SK-N-SH treated with all-trans-retinoic acid at 6 μM for 48 hours (cell line): ENCODE data around the gene GPR62.

Source experiments
- ATAC-seq: fragments of 200-7000 bp; cut with Tn5 transposase; 3 replicates; pipeline ENCODE4 v1.9.1; 2020; ENCODE audit warnings: mild to moderate bottlenecking, moderate library complexity
- BACH2 ChIP-seq: fragments of 250-450 bp; sonication (Bioruptor Pico); IDR thresholded peaks from 2 replicates; pipeline ENCODE4 v1.9.0; 2021; ENCODE audit warnings: mild to moderate bottlenecking, borderline replicate concordance
- CSDC2 ChIP-seq: fragments of 250-450 bp; sonication (Bioruptor Pico); IDR thresholded peaks from 2 replicates; pipeline ENCODE4 v1.5.0; 2020; ENCODE audit warnings: mild to moderate bottlenecking, moderate library complexity
- ESRRG ChIP-seq: fragments of 250-450 bp; sonication (Bioruptor Pico); IDR thresholded peaks from 2 replicates; pipeline ENCODE4 v1.6.1; 2021; ENCODE audit warnings: mild to moderate bottlenecking
- GLIS3 ChIP-seq: fragments of 250-450 bp; sonication (Bioruptor Pico); IDR thresholded peaks from 2 replicates; pipeline ENCODE4 v1.5.0; 2020; ENCODE audit warnings: mild to moderate bottlenecking, moderate library complexity
- OSR1 ChIP-seq: fragments of 250-450 bp; sonication (Bioruptor Pico); IDR thresholded peaks from 2 replicates; pipeline ENCODE4 v1.8.0; 2022; ENCODE audit warnings: moderate library complexity, mild to moderate bottlenecking, inconsistent platforms
- RARB ChIP-seq: fragments of 250-450 bp; sonication (Bioruptor Pico); IDR thresholded peaks from 2 replicates; pipeline ENCODE4 v1.8.0; 2021; ENCODE audit warnings: mild to moderate bottlenecking, moderate library complexity
- TCF4 ChIP-seq: fragments of 250-450 bp; sonication (Bioruptor Pico); IDR thresholded peaks from 2 replicates; pipeline ENCODE4 v1.8.0; 2021; ENCODE audit warnings: mild to moderate bottlenecking, moderate library complexity, borderline replicate concordance
- TOX ChIP-seq: fragments of 250-450 bp; sonication (Bioruptor Pico); IDR thresholded peaks from 2 replicates; pipeline ENCODE4 v1.8.0; 2021; ENCODE audit warnings: mild to moderate bottlenecking, moderate library complexity, borderline replicate concordance
- ZC3H10 ChIP-seq: fragments of 250-450 bp; sonication (Bioruptor Pico); IDR thresholded peaks from 2 replicates; pipeline ENCODE4 v1.5.1; 2021; ENCODE audit warnings: mild to moderate bottlenecking, moderate library complexity
- ZFP30 ChIP-seq: fragments of 450-650 bp; formaldehyde crosslinking; IDR thresholded peaks from 2 replicates; pipeline ENCODE4 v1.5.0; 2022; ENCODE audit warnings: mild to moderate bottlenecking, moderate library complexity
- TF ChIP-seq, protein P1 (sequence below): fragments of 250-450 bp; sonication (Bioruptor Pico); IDR thresholded peaks from 2 replicates; pipeline ENCODE4 v1.8.0; 2021; ENCODE audit warnings: low read depth, mild to moderate bottlenecking, moderate library complexity, borderline replicate concordance
- TF ChIP-seq, protein P2 (sequence below): fragments of 250-450 bp; sonication (Bioruptor Pico); IDR thresholded peaks from 2 replicates; pipeline ENCODE4 v1.5.1; 2021; ENCODE audit warnings: mild to moderate bottlenecking, moderate library complexity
- TF ChIP-seq, protein P3 (sequence below): fragments of 250-450 bp; sonication (Bioruptor Pico); IDR thresholded peaks from 2 replicates; pipeline ENCODE4 v1.5.1; 2020; ENCODE audit warnings: low read depth, mild to moderate bottlenecking, moderate library complexity
- TF ChIP-seq, protein P4 (sequence below): fragments of 250-450 bp; sonication (Bioruptor Pico); IDR thresholded peaks from 2 replicates; pipeline ENCODE4 v1.8.0; 2020; ENCODE audit warnings: mild to moderate bottlenecking, moderate library complexity, borderline replicate concordance
- TF ChIP-seq, protein P5 (sequence below): fragments of 250-450 bp; sonication (Bioruptor Pico); IDR thresholded peaks from 2 replicates; pipeline ENCODE4 v1.5.0; 2020; ENCODE audit warnings: mild to moderate bottlenecking, moderate library complexity

The GPR62 gene

DNA sequence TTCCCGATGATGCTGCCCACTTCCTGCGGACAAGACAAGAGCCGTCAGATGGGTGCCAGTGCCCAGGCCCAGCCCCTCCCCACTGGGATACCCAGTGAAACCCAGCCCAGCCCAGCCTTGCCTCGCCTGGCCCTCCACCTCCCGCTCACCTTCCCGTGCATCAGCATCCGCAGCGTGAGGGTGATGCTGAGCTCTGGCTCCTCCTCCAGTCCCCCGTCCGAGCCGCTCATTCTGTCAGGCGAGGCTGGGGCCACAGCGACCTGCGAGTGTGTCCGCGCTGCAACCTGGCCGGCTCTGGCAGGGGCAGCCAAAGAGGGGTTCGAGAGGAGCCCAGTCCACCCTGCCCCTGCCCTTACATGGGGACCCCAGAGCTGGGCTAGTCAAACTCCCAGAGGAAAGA is 5.8 kb downstream of the GPR62 start:
- ATAC-seq: no peak
- TF ChIP-seq CSDC2 (CRISPR knock-in tag): no peak
- TF ChIP-seq ZFP30 (CRISPR knock-in tag): no peak
- TF ChIP-seq TCF4: no peak
- no peak for TF ChIP-seq BACH2 (CRISPR knock-in tag)
- TF ChIP-seq, protein P1, sequence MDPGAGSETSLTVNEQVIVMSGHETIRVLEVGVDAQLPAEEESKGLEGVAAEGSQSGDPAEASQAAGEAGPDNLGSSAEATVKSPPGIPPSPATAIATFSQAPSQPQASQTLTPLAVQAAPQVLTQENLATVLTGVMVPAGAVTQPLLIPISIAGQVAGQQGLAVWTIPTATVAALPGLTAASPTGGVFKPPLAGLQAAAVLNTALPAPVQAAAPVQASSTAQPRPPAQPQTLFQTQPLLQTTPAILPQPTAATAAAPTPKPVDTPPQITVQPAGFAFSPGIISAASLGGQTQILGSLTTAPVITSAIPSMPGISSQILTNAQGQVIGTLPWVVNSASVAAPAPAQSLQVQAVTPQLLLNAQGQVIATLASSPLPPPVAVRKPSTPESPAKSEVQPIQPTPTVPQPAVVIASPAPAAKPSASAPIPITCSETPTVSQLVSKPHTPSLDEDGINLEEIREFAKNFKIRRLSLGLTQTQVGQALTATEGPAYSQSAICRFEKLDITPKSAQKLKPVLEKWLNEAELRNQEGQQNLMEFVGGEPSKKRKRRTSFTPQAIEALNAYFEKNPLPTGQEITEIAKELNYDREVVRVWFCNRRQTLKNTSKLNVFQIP (CRISPR knock-in tag): no peak
- TF ChIP-seq TOX (CRISPR knock-in tag): no peak
- no peak for TF ChIP-seq OSR1 (CRISPR knock-in tag)
- no peak for TF ChIP-seq ESRRG (CRISPR knock-in tag)
- TF ChIP-seq, protein P2, sequence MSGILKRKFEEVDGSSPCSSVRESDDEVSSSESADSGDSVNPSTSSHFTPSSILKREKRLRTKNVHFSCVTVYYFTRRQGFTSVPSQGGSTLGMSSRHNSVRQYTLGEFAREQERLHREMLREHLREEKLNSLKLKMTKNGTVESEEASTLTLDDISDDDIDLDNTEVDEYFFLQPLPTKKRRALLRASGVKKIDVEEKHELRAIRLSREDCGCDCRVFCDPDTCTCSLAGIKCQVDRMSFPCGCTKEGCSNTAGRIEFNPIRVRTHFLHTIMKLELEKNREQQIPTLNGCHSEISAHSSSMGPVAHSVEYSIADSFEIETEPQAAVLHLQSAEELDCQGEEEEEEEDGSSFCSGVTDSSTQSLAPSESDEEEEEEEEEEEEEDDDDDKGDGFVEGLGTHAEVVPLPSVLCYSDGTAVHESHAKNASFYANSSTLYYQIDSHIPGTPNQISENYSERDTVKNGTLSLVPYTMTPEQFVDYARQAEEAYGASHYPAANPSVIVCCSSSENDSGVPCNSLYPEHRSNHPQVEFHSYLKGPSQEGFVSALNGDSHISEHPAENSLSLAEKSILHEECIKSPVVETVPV (CRISPR knock-in tag): no peak
- no peak for TF ChIP-seq RARB (CRISPR knock-in tag)
- TF ChIP-seq, protein P3, sequence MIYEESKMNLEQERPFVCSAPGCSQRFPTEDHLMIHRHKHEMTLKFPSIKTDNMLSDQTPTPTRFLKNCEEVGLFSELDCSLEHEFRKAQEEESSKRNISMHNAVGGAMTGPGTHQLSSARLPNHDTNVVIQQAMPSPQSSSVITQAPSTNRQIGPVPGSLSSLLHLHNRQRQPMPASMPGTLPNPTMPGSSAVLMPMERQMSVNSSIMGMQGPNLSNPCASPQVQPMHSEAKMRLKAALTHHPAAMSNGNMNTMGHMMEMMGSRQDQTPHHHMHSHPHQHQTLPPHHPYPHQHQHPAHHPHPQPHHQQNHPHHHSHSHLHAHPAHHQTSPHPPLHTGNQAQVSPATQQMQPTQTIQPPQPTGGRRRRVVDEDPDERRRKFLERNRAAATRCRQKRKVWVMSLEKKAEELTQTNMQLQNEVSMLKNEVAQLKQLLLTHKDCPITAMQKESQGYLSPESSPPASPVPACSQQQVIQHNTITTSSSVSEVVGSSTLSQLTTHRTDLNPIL: no peak
- no peak for TF ChIP-seq ZC3H10 (CRISPR knock-in tag)

DNA sequence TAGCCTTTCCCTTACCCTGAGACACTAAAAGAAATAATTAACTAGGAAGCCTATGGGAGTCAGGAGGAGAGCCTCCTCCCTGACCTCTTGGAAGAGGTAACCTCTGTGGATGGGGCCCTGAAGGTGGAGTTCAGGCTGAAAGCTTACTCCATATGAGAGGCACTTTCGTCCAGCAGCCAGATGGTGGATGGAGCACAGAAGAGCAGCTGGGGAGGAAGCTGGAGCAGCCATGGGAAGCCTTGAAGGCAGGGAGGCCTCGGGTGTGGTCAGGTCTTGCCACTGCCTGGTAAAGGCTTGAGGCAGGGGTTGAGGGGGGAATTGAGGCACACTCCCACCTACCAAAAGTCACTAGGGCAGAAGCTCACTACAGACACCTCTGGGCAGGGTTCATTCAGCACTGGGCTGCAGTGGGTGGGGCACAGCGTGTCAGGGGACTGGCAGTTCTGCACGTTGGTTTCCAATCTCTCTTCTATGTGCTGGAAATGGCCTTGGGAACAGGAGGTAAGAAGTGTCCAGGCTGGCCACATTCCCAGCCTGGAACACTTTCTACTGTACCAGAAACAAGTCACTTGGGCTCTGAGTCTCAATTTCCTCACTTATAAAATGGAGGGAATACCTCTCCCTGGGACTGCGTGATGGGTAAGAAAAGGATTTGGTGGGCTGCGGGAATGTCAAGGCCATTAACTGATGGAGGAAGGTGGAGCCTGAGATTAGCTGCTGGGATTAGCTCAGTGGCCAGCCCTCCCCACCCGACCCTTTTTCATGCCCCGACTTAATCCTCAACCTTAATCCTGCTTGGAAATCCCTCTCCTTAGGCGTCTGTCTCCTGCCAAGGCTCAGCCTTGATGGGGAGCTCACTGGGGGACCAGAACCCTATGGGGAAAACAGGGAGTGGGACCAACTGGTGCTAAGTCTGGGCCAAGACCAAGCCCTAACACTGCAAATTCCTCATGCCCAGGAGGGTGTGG is 6.7 kb downstream of the GPR62 start:
- no peak for ATAC-seq
- TF ChIP-seq, protein P4, sequence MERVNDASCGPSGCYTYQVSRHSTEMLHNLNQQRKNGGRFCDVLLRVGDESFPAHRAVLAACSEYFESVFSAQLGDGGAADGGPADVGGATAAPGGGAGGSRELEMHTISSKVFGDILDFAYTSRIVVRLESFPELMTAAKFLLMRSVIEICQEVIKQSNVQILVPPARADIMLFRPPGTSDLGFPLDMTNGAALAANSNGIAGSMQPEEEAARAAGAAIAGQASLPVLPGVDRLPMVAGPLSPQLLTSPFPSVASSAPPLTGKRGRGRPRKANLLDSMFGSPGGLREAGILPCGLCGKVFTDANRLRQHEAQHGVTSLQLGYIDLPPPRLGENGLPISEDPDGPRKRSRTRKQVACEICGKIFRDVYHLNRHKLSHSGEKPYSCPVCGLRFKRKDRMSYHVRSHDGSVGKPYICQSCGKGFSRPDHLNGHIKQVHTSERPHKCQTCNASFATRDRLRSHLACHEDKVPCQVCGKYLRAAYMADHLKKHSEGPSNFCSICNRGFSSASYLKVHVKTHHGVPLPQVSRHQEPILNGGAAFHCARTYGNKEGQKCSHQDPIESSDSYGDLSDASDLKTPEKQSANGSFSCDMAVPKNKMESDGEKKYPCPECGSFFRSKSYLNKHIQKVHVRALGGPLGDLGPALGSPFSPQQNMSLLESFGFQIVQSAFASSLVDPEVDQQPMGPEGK (CRISPR knock-in tag): no peak
- TF ChIP-seq ZC3H10 (CRISPR knock-in tag) (no peak), GLIS3 (CRISPR knock-in tag) (no peak), TCF4 (no peak)
- TF ChIP-seq, protein P3: no peak
- TF ChIP-seq, protein P1 (CRISPR knock-in tag): no peak
- TF ChIP-seq, protein P5, sequence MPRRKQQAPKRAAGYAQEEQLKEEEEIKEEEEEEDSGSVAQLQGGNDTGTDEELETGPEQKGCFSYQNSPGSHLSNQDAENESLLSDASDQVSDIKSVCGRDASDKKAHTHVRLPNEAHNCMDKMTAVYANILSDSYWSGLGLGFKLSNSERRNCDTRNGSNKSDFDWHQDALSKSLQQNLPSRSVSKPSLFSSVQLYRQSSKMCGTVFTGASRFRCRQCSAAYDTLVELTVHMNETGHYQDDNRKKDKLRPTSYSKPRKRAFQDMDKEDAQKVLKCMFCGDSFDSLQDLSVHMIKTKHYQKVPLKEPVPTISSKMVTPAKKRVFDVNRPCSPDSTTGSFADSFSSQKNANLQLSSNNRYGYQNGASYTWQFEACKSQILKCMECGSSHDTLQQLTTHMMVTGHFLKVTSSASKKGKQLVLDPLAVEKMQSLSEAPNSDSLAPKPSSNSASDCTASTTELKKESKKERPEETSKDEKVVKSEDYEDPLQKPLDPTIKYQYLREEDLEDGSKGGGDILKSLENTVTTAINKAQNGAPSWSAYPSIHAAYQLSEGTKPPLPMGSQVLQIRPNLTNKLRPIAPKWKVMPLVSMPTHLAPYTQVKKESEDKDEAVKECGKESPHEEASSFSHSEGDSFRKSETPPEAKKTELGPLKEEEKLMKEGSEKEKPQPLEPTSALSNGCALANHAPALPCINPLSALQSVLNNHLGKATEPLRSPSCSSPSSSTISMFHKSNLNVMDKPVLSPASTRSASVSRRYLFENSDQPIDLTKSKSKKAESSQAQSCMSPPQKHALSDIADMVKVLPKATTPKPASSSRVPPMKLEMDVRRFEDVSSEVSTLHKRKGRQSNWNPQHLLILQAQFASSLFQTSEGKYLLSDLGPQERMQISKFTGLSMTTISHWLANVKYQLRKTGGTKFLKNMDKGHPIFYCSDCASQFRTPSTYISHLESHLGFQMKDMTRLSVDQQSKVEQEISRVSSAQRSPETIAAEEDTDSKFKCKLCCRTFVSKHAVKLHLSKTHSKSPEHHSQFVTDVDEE (CRISPR knock-in tag): no peak
- TF ChIP-seq, protein P2 (CRISPR knock-in tag): no peak
